ENCODE data around the gene LIMS2.

The LIMS2 gene

GRCh38 chr2:127618551-127619202 lies 56.7 kb downstream of the LIMS2 start:
- no peak for TF ChIP-seq CTCF (IDR thresholded peaks at IDR 0.05; ENCODE audit: insufficient read depth, low read depth, low read length, missing control alignments)
- H3K4me3 ChIP-seq (ENCODE audit: low read depth, low read length), result no peak overlapping the region
- DNase-seq (ENCODE audit: low read depth), result no peak

GRCh38 chr2:127615511-127616166 lies 59.7 kb downstream of the LIMS2 start:
- TF ChIP-seq CTCF (IDR thresholded peaks at IDR 0.05; ENCODE audit: insufficient read depth, low read depth, low read length, missing control alignments), result no peak
- DNase-seq (ENCODE audit: low read depth), result no peak
- no peak overlapping the region for H3K4me3 ChIP-seq (ENCODE audit: low read depth, low read length)

GRCh38 chr2:127614731-127615130 lies 60.6 kb downstream of the LIMS2 start:
- H3K4me3 ChIP-seq (ENCODE audit: low read depth, low read length), result no peak overlapping the region
- no peak for DNase-seq (ENCODE audit: low read depth)
- no peak for TF ChIP-seq CTCF (IDR thresholded peaks at IDR 0.05; ENCODE audit: insufficient read depth, low read depth, low read length, missing control alignments)

GRCh38 chr2:127614246-127614645 lies 61.1 kb downstream of the LIMS2 start:
- no peak for DNase-seq (ENCODE audit: low read depth)
- no peak for TF ChIP-seq CTCF (IDR thresholded peaks at IDR 0.05; ENCODE audit: insufficient read depth, low read depth, low read length, missing control alignments)
- H3K4me3 ChIP-seq (ENCODE audit: low read depth, low read length), result no peak overlapping the region

- no peak for TF ChIP-seq CTCF (IDR thresholded peaks at IDR 0.05; ENCODE audit: insufficient read depth, low read depth, low read length, missing control alignments)
- no peak for DNase-seq (ENCODE audit: low read depth)
- H3K4me3 ChIP-seq (ENCODE audit: low read depth, low read length), result no peak overlapping the region
Measured at GRCh38 chr2:127612111-127612822, 63.1 kb downstream of the LIMS2 start.

- no peak overlapping the region for H3K4me3 ChIP-seq (ENCODE audit: low read depth, low read length)
- no peak for TF ChIP-seq CTCF (IDR thresholded peaks at IDR 0.05; ENCODE audit: insufficient read depth, low read depth, low read length, missing control alignments)
- DNase-seq (ENCODE audit: low read depth), result no peak
Measured at GRCh38 chr2:127611076-127611925, 64.0 kb downstream of the LIMS2 start.
